ENCODE data around the gene PDE4B.

PDE4B gene

GRCh38 chr1:66143651-66144050 lies 351.0 kb downstream of the PDE4B start:
- DNase-seq = no peak

- no peak for DNase-seq
Observed at GRCh38 chr1:66147226-66147835, 354.6 kb downstream of the PDE4B start.

- DNase-seq = no peak
Observed at GRCh38 chr1:66152034-66152433, 359.3 kb downstream of the PDE4B start.

GRCh38 chr1:66154394-66154793 lies 361.7 kb downstream of the PDE4B start:
- no peak for DNase-seq

GRCh38 chr1:66156144-66156543 lies 363.4 kb downstream of the PDE4B start:
- DNase-seq = no peak

GRCh38 chr1:66159800-66160199 lies 367.1 kb downstream of the PDE4B start:
- DNase-seq = no peak

GRCh38 chr1:66160719-66161118 lies 368.0 kb downstream of the PDE4B start:
- no peak for DNase-seq

- DNase-seq = no peak
Observed at GRCh38 chr1:66166753-66167152, 374.1 kb downstream of the PDE4B start.

- no peak for DNase-seq
Observed at GRCh38 chr1:66167267-66167666, 374.6 kb downstream of the PDE4B start.

GRCh38 chr1:66168467-66168887 lies 375.8 kb downstream of the PDE4B start:
- no peak for DNase-seq

GRCh38 chr1:66168948-66169671 lies 376.4 kb downstream of the PDE4B start:
- no peak for DNase-seq

GRCh38 chr1:66172272-66172671 lies 379.6 kb downstream of the PDE4B start:
- DNase-seq = no peak

GRCh38 chr1:66175098-66175497 lies 382.4 kb downstream of the PDE4B start:
- no peak for DNase-seq

- no peak for DNase-seq
Observed at GRCh38 chr1:66175581-66175980, 382.9 kb downstream of the PDE4B start.

- no peak for DNase-seq
Observed at GRCh38 chr1:66176012-66176715, 383.5 kb downstream of the PDE4B start.

GRCh38 chr1:66176832-66177231 lies 384.1 kb downstream of the PDE4B start:
- DNase-seq = no peak

- no peak for DNase-seq
Observed at GRCh38 chr1:66177510-66177909, 384.8 kb downstream of the PDE4B start.

- no peak for DNase-seq
Observed at GRCh38 chr1:66182026-66182425, 389.3 kb downstream of the PDE4B start.

GRCh38 chr1:66182551-66183178 lies 390.0 kb downstream of the PDE4B start:
- DNase-seq = peak; percentile 59

- DNase-seq = no peak
Observed at GRCh38 chr1:66183400-66183799, 390.7 kb downstream of the PDE4B start.

- no peak for DNase-seq
Observed at GRCh38 chr1:66197120-66197519, 404.4 kb downstream of the PDE4B start.

GRCh38 chr1:66197785-66198184 lies 405.1 kb downstream of the PDE4B start:
- DNase-seq = no peak

GRCh38 chr1:66206563-66207144 lies 414.0 kb downstream of the PDE4B start:
- DNase-seq = no peak
